Keratinocyte (primary cell): ENCODE measurements around the gene TCERG1. TPM values are rescaled to one million over a fixed set of nuclear protein-coding genes. Genes with fewer than 3 reads are reported as not detected.

Experiments
- DNase-seq: peaks from one replicate; pipeline ENCODE4 v3.0.0-alpha.2; 2011; ENCODE audit warnings: low read depth, missing footprints, low spot score
- FAIRE-seq: peaks from 2 replicates; lab custom pipeline; 2011; peaks lifted over from hg19 to GRCh38; lab: Jason Lieb, UNC
- H2AFZ ChIP-seq: 2 replicates; pipeline ENCODE4 v1.6.0; 2012; ENCODE audit warnings: low read length, control low read depth, inconsistent platforms; ENCODE audit not compliant: control insufficient read depth
- H3K27ac ChIP-seq: 2 replicates; pipeline ENCODE4 v1.5.1; 2011; ENCODE audit warnings: low read length; ENCODE audit not compliant: control insufficient read depth, insufficient read depth
- H3K27me3 ChIP-seq: 3 replicates; pipeline ENCODE4 v1.6.0; 2011; ENCODE audit warnings: low read length; ENCODE audit not compliant: control insufficient read depth, insufficient read depth; ENCODE audit errors: extremely low read depth
- H3K36me3 ChIP-seq, 2 experiments: 2 replicates in 1 of 2; 3 replicates in 1 of 2; pipeline ENCODE4 v1.5.1; 2011; ENCODE audit warnings: low read length in 2 of 2, mild to moderate bottlenecking in 1 of 2; ENCODE audit not compliant: control insufficient read depth in 2 of 2, insufficient read depth in 2 of 2; ENCODE audit errors: extremely low read depth in 1 of 2
- H3K4me1 ChIP-seq: 3 replicates; pipeline ENCODE4 v1.5.1; 2011; ENCODE audit warnings: low read length; ENCODE audit not compliant: control insufficient read depth, insufficient read depth; ENCODE audit errors: extremely low read depth
- H3K4me2 ChIP-seq: 3 replicates; pipeline ENCODE4 v1.6.0; 2011; ENCODE audit warnings: low read depth, low read length; ENCODE audit not compliant: control insufficient read depth, insufficient read depth; ENCODE audit errors: extremely low read depth
- H3K4me3 ChIP-seq, 3 experiments: fragments of 200-600 bp in 1 of 3; sonication (generic) in 1 of 3; 2 replicates in 2 of 3; 3 replicates in 1 of 3; pipeline ENCODE4 v1.5.1; 2011 to 2016; ENCODE audit warnings: low read length in 3 of 3, mild to moderate bottlenecking in 3 of 3, control low read depth in 2 of 3, inconsistent platforms in 1 of 3, low read depth in 1 of 3, mixed read lengths in 1 of 3, mixed run types in 1 of 3, moderate library complexity in 1 of 3; ENCODE audit not compliant: control insufficient read depth in 2 of 3, insufficient read depth in 2 of 3; ENCODE audit errors: extremely low read depth in 1 of 3
- H3K79me2 ChIP-seq: 2 replicates; pipeline ENCODE4 v1.6.0; 2012; ENCODE audit warnings: low read length; ENCODE audit not compliant: control insufficient read depth, insufficient read depth
- H3K9ac ChIP-seq: 3 replicates; pipeline ENCODE4 v1.6.0; 2011; ENCODE audit warnings: low read length; ENCODE audit not compliant: control insufficient read depth, insufficient read depth; ENCODE audit errors: extremely low read depth
- H3K9me1 ChIP-seq: 3 replicates; pipeline ENCODE4 v1.6.0; 2011; ENCODE audit warnings: low read length; ENCODE audit not compliant: control insufficient read depth, insufficient read depth; ENCODE audit errors: extremely low read depth
- H3K9me3 ChIP-seq: 2 replicates; pipeline ENCODE4 v1.5.1; 2012; ENCODE audit warnings: low read depth, low read length; ENCODE audit not compliant: control insufficient read depth
- H4K20me1 ChIP-seq: 3 replicates; pipeline ENCODE4 v1.6.0; 2011; ENCODE audit warnings: low read length; ENCODE audit not compliant: control insufficient read depth, insufficient read depth; ENCODE audit errors: extremely low read depth
- EZH2 ChIP-seq: IDR thresholded peaks from one replicate; pipeline ENCODE4 v1.6.1; 2012; ENCODE audit warnings: inconsistent platforms, mild to moderate bottlenecking, low read length, moderate library complexity
- dilution Hi-C: fragments of 300-500 bp; cut with MboI; formaldehyde crosslinking; loops from one replicate; pipeline ENCODE4 v1.7.0; 2020; ENCODE audit warnings: low sequenced_read_pairs; ENCODE audit not compliant: extremely low pct_ligation_motif_present
- polyA plus RNA-seq, 5 experiments: library from polyadenylated mRNA; depleted of rRNA in 3 of 5; stranded (reverse) in 3 of 5; stranded (forward) in 1 of 5; unstranded in 1 of 5; fragments of >200 nt; gene quantifications; 1 replicate in 1 of 5; 2 replicates in 3 of 5; 3 replicates in 1 of 5; pipeline versions ENCODE4 v1.2.1 to v1.2.3, GENCODE V29; 2011 to 2012; ENCODE audit warnings: missing spikeins in 2 of 5, low read depth in 1 of 5, low replicate concordance in 1 of 5
- TF ChIP-seq, protein P1 (sequence below), 3 experiments: IDR thresholded peaks in 1 of 3; conservative IDR thresholded peaks in 1 of 3; optimal IDR thresholded peaks in 1 of 3; 2 replicates in 2 of 3; 3 replicates in 1 of 3; pipeline versions ENCODE3 to v1.5.1; 2011; ENCODE audit warnings: low read length in 3 of 3, mild to moderate bottlenecking in 3 of 3, moderate library complexity in 2 of 3, control low read depth in 1 of 3, inconsistent platforms in 1 of 3; ENCODE audit not compliant: insufficient read depth in 2 of 3; ENCODE audit errors: extremely low read depth in 1 of 3

The TCERG1 gene
- polyA plus RNA-seq, 1 donor (not counting 4 experiments of a cell fraction or from before 2014, with no cell fraction given) = 71.6 TPM

DNA sequence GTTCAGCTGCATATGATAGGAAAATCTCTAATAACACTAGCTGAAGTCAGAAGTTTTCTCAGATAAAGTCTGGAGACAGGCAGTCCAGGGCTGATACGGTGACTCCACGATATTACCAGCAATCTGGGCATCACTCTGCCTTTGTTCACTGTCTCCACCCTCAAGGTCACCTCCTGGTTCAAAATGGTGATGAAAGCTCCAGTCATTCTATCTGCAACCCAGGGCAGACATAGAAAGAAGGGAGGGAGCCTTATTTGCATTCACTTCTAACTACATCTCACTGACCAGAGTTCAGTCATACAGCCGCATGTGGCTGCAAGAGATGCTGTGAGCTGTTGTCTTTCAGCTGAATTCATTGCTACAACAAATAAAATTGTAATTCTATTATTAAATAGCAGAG is 91.3 kb downstream of the TCERG1 start:
- Histone ChIP-seq H3K9me3 (no peaks in the 10 kb centered on the region), H3K27me3 (no peaks in the 10 kb centered on the region), H3K4me3 (no peak overlapping the region), H3K27ac (no peak overlapping the region), H2AFZ (no peak overlapping the region), H4K20me1 (no peaks in the 10 kb centered on the region), H3K9ac (no peak overlapping the region), H3K4me2 (no peak overlapping the region), H3K9me1 (no peaks in the 10 kb centered on the region), H3K36me3 (no peaks in the 10 kb centered on the region), H3K4me1 (no peaks in the 10 kb centered on the region), H3K79me2 (no peaks in the 10 kb centered on the region)
- TF ChIP-seq, protein P1, sequence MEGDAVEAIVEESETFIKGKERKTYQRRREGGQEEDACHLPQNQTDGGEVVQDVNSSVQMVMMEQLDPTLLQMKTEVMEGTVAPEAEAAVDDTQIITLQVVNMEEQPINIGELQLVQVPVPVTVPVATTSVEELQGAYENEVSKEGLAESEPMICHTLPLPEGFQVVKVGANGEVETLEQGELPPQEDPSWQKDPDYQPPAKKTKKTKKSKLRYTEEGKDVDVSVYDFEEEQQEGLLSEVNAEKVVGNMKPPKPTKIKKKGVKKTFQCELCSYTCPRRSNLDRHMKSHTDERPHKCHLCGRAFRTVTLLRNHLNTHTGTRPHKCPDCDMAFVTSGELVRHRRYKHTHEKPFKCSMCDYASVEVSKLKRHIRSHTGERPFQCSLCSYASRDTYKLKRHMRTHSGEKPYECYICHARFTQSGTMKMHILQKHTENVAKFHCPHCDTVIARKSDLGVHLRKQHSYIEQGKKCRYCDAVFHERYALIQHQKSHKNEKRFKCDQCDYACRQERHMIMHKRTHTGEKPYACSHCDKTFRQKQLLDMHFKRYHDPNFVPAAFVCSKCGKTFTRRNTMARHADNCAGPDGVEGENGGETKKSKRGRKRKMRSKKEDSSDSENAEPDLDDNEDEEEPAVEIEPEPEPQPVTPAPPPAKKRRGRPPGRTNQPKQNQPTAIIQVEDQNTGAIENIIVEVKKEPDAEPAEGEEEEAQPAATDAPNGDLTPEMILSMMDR (optimal IDR thresholded peaks at IDR 0.05 in 1 of 3, IDR thresholded peaks at IDR 0.05 in 1 of 3, conservative IDR thresholded peaks at IDR 0.05 in 1 of 3; ENCODE audit: extremely low read depth in 1 of 3, insufficient read depth in 2 of 3, low read length in 3 of 3) = no peak
- no peak for TF ChIP-seq EZH2
- dilution Hi-C loops = loop anchor here (25.0 kb wide), 1 partner anchor 424 kb away; no protein-coding TSS in a partner anchor
- DNase-seq = no peak
- no peak for FAIRE-seq

DNA sequence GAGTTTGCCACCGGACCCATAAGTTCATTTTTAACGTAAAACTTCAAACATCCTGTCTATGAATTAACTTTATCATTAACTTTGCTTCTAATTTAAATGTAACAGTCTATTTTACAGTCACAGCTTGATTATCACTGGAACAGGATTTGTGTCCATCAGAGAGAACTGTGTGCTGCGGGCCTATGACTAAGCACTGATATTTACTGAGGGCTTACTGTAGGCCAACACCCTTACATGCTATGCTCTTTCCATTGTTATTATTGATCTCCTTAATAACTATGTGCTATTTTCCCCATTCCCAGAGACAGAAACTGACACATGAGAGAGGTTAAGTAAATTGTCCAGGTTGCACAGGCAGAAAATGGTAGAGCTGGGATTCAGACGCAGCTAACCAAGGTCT is 92.8 kb downstream of the TCERG1 start:
- DNase-seq (no peak), FAIRE-seq (no peak)
- no peak overlapping the region for H3K4me3 ChIP-seq
- no peaks in the 10 kb centered on the region for H3K79me2 ChIP-seq
- dilution Hi-C loops = loop anchor here (25.0 kb wide), 1 partner anchor 422 kb away; no protein-coding TSS in a partner anchor
- no peak overlapping the region for H3K4me2 ChIP-seq
- no peaks in the 10 kb centered on the region for H3K36me3 ChIP-seq
- H3K9me3 ChIP-seq = no peaks in the 10 kb centered on the region
- H3K27me3 ChIP-seq = no peaks in the 10 kb centered on the region
- no peak for TF ChIP-seq EZH2
- TF ChIP-seq, protein P1 (optimal IDR thresholded peaks at IDR 0.05 in 1 of 3, IDR thresholded peaks at IDR 0.05 in 1 of 3, conservative IDR thresholded peaks at IDR 0.05 in 1 of 3; ENCODE audit: extremely low read depth in 1 of 3, insufficient read depth in 2 of 3, low read length in 3 of 3) = no peak
- no peak overlapping the region for H3K9ac ChIP-seq
- H3K9me1 ChIP-seq = no peaks in the 10 kb centered on the region
- no peaks in the 10 kb centered on the region for H3K4me1 ChIP-seq
- no peak overlapping the region for H3K27ac ChIP-seq
- H2AFZ ChIP-seq = no peak overlapping the region
- H4K20me1 ChIP-seq = no peaks in the 10 kb centered on the region
